OCI-LY3 (cell line): ENCODE results near the gene VMO1.

Experiments
- H2AFZ ChIP-seq: fragments of 200-600, 300-600 bp; shearing (Covaris generic); 2 replicates; pipeline ENCODE4 v1.6.0; 2014; ENCODE audit warnings: antibody characterized with exemption, low read depth, low read length
- H3K27ac ChIP-seq: fragments of 200-600, 300-600 bp; sonication (generic); 2 replicates; pipeline ENCODE4 v1.5.1; 2014; ENCODE audit warnings: mild to moderate bottlenecking, low read length, moderate library complexity, mixed read lengths
- H3K27me3 ChIP-seq: fragments of 200-600, 300-600 bp; sonication (generic); 2 replicates; pipeline ENCODE4 v1.6.1; 2014; ENCODE audit warnings: low read depth, low read length, mixed read lengths
- H3K36me3 ChIP-seq: fragments of 200-600, 300-600 bp; sonication (generic); replicated peaks from 2 replicates; pipeline ENCODE3; 2014; ENCODE audit warnings: low read depth, low read length, mixed read lengths
- H3K4me1 ChIP-seq: fragments of 300-600, 200-600 bp; sonication (generic); 2 replicates; pipeline ENCODE4 v1.6.1; 2014; ENCODE audit warnings: low read length, mixed read lengths
- H3K4me2 ChIP-seq: fragments of 200-600, 300-600 bp; sonication (generic); 2 replicates; pipeline ENCODE4 v1.6.1; 2014; ENCODE audit warnings: low read length, mixed read lengths
- H3K4me3 ChIP-seq: fragments of 300-600, 200-600 bp; sonication (generic); 2 replicates; pipeline ENCODE4 v1.5.1; 2014; ENCODE audit warnings: antibody characterized with exemption, mild to moderate bottlenecking, low read length, moderate library complexity
- H3K79me2 ChIP-seq: fragments of 300-600, 200-600 bp; shearing (Covaris generic); 2 replicates; pipeline ENCODE4 v1.6.1; 2014; ENCODE audit warnings: mild to moderate bottlenecking, low read length, mixed read lengths
- H3K9ac ChIP-seq: fragments of 300-600, 200-600 bp; shearing (Covaris generic); 2 replicates; pipeline ENCODE4 v1.6.0; 2014; ENCODE audit warnings: mild to moderate bottlenecking, low read length, moderate library complexity
- H3K9me3 ChIP-seq: fragments of 200-600, 300-600 bp; shearing (Covaris generic); 2 replicates; pipeline ENCODE4 v1.6.1; 2014; ENCODE audit warnings: low read length, mixed read lengths; ENCODE audit not compliant: insufficient read depth
- H4K20me1 ChIP-seq: fragments of 200-600, 300-600 bp; sonication (generic); 2 replicates; pipeline ENCODE4 v1.6.1; 2016; ENCODE audit warnings: low read length, mixed read lengths; ENCODE audit not compliant: insufficient read depth
- EZH2phosphoT487 ChIP-seq: fragments of 200-600 bp; shearing (Covaris generic); IDR thresholded peaks from 2 replicates; pipeline ENCODE4 v1.6.1; 2018; ENCODE audit warnings: antibody characterized with exemption, mixed run types, low read depth
- TF ChIP-seq, protein P1 (sequence below): fragments of 200-600, 300-600 bp; sonication (generic); IDR thresholded peaks from 2 replicates; pipeline ENCODE4 v1.5.1; 2014; ENCODE audit warnings: antibody characterized with exemption, low read length, low read depth

Gene VMO1

DNA sequence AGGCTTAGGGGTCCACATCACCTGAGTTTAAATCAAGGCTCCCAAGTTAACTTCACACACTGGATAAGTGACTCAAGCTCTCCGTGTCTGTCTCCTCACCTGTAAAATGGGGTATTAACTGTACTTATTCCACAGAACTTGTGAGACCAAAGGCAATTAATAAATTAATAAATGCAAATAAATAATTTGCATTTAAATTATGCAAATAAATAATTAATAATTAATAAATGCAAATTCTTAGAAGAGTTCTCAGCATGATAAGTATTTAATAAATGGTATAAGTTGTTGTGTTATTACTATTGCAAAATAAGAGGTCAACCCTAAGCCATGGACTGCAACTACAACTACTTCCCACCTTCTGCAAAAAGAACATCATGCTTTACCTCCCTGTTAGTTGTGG is 32.8 kb downstream of the VMO1 start:
- Histone ChIP-seq H3K27ac (no peak overlapping the region), H3K4me3 (no peak overlapping the region), H3K27me3 (peaks cover 3% of the 10 kb centered on the region; the same call in 1 of the 2 replicates), H4K20me1 (no peaks in the 10 kb centered on the region), H3K9ac (no peak overlapping the region), H3K4me1 (no peaks in the 10 kb centered on the region), H3K9me3 (no peaks in the 10 kb centered on the region), H3K79me2 (no peaks in the 10 kb centered on the region), H2AFZ (no peak overlapping the region), H3K4me2 (no peak overlapping the region), H3K36me3 (no peaks in the 10 kb centered on the region)
- TF ChIP-seq, protein P1, sequence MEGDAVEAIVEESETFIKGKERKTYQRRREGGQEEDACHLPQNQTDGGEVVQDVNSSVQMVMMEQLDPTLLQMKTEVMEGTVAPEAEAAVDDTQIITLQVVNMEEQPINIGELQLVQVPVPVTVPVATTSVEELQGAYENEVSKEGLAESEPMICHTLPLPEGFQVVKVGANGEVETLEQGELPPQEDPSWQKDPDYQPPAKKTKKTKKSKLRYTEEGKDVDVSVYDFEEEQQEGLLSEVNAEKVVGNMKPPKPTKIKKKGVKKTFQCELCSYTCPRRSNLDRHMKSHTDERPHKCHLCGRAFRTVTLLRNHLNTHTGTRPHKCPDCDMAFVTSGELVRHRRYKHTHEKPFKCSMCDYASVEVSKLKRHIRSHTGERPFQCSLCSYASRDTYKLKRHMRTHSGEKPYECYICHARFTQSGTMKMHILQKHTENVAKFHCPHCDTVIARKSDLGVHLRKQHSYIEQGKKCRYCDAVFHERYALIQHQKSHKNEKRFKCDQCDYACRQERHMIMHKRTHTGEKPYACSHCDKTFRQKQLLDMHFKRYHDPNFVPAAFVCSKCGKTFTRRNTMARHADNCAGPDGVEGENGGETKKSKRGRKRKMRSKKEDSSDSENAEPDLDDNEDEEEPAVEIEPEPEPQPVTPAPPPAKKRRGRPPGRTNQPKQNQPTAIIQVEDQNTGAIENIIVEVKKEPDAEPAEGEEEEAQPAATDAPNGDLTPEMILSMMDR, result no peak
- TF ChIP-seq EZH2phosphoT487, result no peak

GRCh38 chr17:4751932-4752331 is 34.2 kb downstream of the VMO1 start:
- H3K36me3 ChIP-seq, result no peaks in the 10 kb centered on the region
- H3K9ac ChIP-seq, result no peak overlapping the region
- H3K27ac ChIP-seq, result no peak overlapping the region
- H3K9me3 ChIP-seq, result no peaks in the 10 kb centered on the region
- H3K4me2 ChIP-seq, result no peak overlapping the region
- no peaks in the 10 kb centered on the region for H3K79me2 ChIP-seq
- no peaks in the 10 kb centered on the region for H4K20me1 ChIP-seq
- no peaks in the 10 kb centered on the region for H3K4me1 ChIP-seq
- H3K4me3 ChIP-seq, result no peak overlapping the region
- no peak overlapping the region for H2AFZ ChIP-seq
- peaks cover 3% of the 10 kb centered on the region; the same call in 1 of the 2 replicates for H3K27me3 ChIP-seq
- TF ChIP-seq, protein P1, result no peak
- no peak for TF ChIP-seq EZH2phosphoT487

- Histone ChIP-seq H4K20me1 (no peaks in the 10 kb centered on the region), H3K9ac (no peak overlapping the region), H3K4me3 (no peak overlapping the region), H3K9me3 (no peaks in the 10 kb centered on the region), H3K36me3 (no peaks in the 10 kb centered on the region), H3K4me2 (no peak overlapping the region), H3K27me3 (peaks cover 3% of the 10 kb centered on the region; the same call in 1 of the 2 replicates), H3K79me2 (no peaks in the 10 kb centered on the region), H3K27ac (no peak overlapping the region), H2AFZ (no peak overlapping the region), H3K4me1 (no peaks in the 10 kb centered on the region)
- TF ChIP-seq, protein P1, result no peak
- no peak for TF ChIP-seq EZH2phosphoT487
Observed at GRCh38 chr17:4750606-4751005, 35.6 kb downstream of the VMO1 start.

DNA sequence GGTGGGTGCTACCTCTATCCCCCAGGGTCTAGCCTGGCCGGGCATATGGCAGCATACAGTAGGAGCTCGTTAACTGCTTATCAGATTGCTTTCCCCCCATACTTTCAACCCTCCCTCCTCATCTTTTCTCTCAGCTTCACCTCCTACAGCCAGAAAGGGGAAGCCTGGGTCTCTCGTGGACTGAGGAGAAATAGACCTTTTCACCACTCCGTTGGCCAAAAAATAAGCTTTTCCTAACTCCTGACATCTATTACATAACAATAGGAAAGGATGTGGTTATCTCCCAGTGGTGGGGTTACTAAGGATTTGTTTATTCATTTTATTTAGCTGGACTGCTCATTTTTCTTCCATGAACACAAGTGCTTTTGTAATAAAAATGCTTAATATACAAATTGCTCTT is 37.5 kb downstream of the VMO1 start:
- no peaks in the 10 kb centered on the region for H3K9me3 ChIP-seq
- no peak overlapping the region for H3K4me3 ChIP-seq

More for the DNA sequence above, 37.5 kb downstream of the VMO1 start:
- Histone ChIP-seq H3K4me2 (no peak overlapping the region), H2AFZ (no peak overlapping the region), H3K79me2 (no peaks in the 10 kb centered on the region), H3K9ac (no peak overlapping the region), H3K4me1 (no peaks in the 10 kb centered on the region), H3K27ac (no peak overlapping the region), H3K36me3 (no peaks in the 10 kb centered on the region), H4K20me1 (no peaks in the 10 kb centered on the region), H3K27me3 (peaks cover 3% of the 10 kb centered on the region; the same call in 1 of the 2 replicates)
- TF ChIP-seq, protein P1, result no peak
- no peak for TF ChIP-seq EZH2phosphoT487
